Activated CD8-positive, alpha-beta memory T cell treated with anti-CD3 and anti-CD28 coated beads for 1 hour (primary cell): ENCODE results near the gene ZNF525.
"Not testable (repeated sequence)": the region's sequence is repeated elsewhere in the genome, so short reads cannot be mapped to it uniquely, and the experiment has no call there.

ENCODE experiments used
- DNase-seq, 2 donors: peaks; one replicate each; pipeline ENCODE4 v3.0.0-alpha.2; 2020; ENCODE audit warnings: low read depth in 1 of 2; ENCODE audit errors: extremely low read depth in 1 of 2

Gene ZNF525

GRCh38 chr19:53365134-53365898 lies at the start of gene ZNF525:
TSS of gene ZNF525 (plus strand) at chr19:53365705. CDS start at chr19:53372282, 6,577 bp downstream.
- peak; percentile 92 to 95 for DNase-seq

- DNase-seq: no peak
Measured at GRCh38 chr19:53328967-53329366, 36.5 kb upstream of the ZNF525 start.

DNA sequence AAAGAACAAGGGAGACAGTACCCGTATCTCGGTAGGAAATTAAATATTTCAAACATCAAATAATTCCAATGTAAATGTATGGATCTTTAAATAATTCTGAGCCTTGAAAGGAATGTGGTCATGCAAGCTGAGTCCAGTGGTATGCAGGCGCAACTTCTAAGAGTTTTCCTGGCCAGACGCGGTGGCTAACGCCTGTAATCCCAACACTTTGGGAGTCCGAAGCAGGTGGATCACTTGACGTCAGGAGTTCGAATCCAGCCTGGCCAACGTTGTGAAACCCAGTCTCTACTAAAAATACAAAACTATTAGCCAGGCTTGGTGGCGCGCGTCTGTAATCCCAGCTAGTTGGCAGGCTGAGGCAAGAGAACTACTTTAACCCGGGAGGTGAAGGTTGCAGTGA lies 33.0 kb upstream of the ZNF525 start:
- DNase-seq: no peak

- peak in 1 of 2 donors; percentile 10 for DNase-seq
Measured at GRCh38 chr19:53333066-53333462, 32.4 kb upstream of the ZNF525 start.

GRCh38 chr19:53333463-53334449 lies 31.7 kb upstream of the ZNF525 start, which contains the start of gene ZNF845:
TSS of gene ZNF845 (plus strand) at chr19:53333749. CDS start at chr19:53341308, 7,559 bp downstream.
- DNase-seq: peak; percentile 82 to 95

GRCh38 chr19:53344403-53344802 lies 21.1 kb upstream of the ZNF525 start:
- not testable (repeated sequence) for DNase-seq

- no peak for DNase-seq
Measured at GRCh38 chr19:53355739-53356138, 9.8 kb upstream of the ZNF525 start.

- DNase-seq: no peak
Measured at GRCh38 chr19:53357821-53358581, 7.5 kb upstream of the ZNF525 start.

- DNase-seq: not testable (repeated sequence)
Measured at GRCh38 chr19:53360056-53360455, 5.4 kb upstream of the ZNF525 start.

DNA sequence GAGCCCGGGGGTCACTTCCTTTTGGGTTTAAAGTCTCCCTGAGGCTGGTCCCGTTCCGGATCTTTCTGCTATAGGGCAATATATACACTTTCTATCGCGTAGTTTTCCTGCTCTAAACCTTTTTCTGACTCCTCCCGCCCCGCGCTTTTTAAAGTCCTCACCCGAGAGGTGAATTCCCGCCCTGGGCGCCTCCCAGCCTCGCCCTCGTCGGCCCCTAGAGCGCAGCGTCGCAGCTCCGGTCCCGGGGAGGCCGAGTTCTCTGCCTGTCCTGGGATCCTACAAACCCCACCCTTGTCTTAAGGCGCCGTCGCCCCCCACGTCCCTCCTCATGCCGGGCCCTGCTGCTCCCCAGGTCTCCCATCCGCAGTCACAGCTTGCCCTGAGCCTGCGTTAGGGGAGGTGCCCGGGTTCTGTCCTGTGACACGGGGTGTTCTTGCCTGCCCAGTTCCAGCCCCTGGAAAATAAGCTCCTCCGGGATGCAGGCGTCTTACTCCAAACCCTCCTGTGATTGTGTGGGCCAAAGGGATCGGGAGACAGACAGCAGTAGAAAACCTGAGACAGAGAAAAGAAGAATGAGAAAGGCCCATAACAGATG lies 491 bp downstream of the ZNF525 start:
- DNase-seq: peak in 1 of 2 donors; percentile 0

- DNase-seq: no peak
Measured at GRCh38 chr19:53372196-53372595, 6.7 kb downstream of the ZNF525 start.

DNA sequence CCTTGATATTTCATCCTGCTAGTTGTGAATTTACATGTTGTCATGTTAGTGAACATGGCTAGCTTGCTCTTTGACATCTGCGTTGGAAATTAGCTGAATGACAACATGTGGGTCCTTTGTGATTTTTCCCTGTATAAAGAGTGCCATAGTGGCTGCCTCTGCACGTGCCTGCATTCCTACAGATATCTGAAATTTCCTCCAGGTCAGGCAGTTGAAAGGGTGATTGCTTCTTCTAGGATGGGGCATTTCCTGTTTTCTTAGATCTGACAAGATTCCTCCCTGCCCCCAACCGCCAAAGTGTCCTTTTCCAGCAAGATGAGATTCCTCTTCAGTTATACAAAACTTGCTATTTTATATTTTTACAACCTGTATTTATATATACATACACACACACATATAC lies 8.8 kb downstream of the ZNF525 start:
- no peak for DNase-seq

GRCh38 chr19:53374743-53375142 lies 9.2 kb downstream of the ZNF525 start:
- DNase-seq: no peak

DNA sequence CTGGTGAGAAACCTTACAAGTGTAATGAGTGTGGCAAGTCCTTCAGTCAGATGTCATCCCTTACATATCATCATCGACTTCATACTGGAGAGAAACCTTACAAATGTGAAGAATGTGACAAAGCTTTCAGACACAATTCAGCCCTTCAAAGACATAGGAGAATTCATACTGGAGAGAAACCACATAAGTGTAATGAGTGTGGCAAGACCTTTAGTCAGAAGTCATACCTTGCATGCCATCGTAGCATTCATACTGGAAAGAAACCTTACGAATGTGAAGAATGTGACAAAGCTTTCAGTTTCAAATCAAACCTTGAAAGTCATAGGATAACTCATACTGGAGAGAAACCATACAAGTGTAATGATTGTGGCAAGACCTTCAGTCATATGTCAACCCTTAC lies 15.9 kb downstream of the ZNF525 start:
- no peak for DNase-seq

- DNase-seq: no peak
Measured at GRCh38 chr19:53388168-53388567, 22.7 kb downstream of the ZNF525 start.

DNA sequence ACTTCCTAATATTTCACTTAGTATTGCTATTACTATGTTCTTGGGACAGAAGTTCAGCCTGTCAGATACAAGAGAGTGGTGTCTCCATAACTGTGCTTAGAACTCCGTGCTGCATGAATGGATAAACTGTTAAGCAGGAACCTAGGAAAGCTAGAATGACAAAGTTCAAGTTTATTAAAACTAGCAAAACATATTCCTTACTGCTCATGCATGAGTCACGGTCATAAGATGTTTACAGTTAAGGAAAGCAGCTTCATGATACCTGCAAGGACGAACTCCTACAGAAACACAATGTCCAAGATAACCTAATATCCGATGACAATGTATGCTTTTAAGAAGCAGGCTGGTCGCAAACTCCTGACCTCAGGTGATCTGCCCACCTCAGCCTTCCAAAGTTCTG lies 23.4 kb downstream of the ZNF525 start:
- DNase-seq: no peak

DNA sequence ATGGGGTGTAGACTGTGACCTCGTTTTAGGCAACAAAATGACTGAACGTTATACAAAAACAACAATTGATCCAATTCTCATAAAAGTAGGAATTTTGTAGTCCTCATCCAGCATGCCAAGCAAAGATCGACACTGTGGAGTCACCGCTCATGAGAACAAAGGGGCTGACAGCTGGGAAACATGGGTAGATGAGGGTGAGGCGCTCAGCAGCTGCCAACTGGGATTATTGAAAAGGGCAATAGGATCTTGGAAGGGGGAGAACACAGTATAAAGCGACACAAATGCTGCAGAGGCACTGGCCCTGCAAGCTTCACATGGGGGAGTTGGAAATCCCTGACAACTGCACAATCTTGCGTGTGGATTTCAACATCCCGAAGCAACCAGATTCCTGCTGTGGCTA lies 24.1 kb downstream of the ZNF525 start:
- no peak for DNase-seq

- DNase-seq: no peak
Measured at GRCh38 chr19:53389978-53390377, 24.5 kb downstream of the ZNF525 start.

DNA sequence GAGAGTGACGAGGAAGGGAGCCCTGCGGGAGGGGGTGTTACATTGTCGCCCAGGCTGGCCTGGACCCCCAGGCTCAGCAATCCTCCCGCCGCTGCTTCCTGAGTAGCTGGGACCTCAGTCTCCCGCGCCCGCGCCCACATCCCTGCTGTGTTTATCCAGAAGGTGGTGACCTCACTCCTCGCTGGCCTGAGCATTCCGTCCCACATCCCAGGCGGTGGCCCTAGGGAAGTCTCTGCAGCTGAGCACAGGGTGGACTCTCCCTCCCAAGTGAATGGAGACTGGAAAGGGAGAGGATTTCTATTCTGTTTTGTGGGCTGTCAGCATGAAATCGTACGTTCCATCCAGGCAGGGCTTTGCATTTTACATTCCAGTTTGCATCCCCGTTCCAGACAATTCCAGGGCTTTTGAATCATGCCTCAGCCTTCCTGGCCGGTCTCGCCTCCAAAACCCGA lies 29.0 kb downstream of the ZNF525 start:
- DNase-seq: no peak
